CD4-positive, CD25-positive, alpha-beta regulatory T cell (primary cell): ENCODE results near the gene HIVEP3. TPM values are rescaled to one million over a fixed set of nuclear protein-coding genes. Genes with fewer than 3 reads are reported as not detected.

Source experiments
- ATAC-seq, 2 donors: fragments of 150-1000 bp; cut with Tn5 transposase; one replicate each; pipeline ENCODE4 v1.10.0; 2021; ENCODE audit warnings: low read depth in 2 of 2, moderate number of reproducible peaks in 2 of 2, moderate library complexity in 1 of 2
- DNase-seq, 3 donors: peaks; one replicate each; pipeline versions ENCODE4 v3.0.0 to v3.0.0-alpha.2; 2012 to 2022; ENCODE audit warnings: mixed read lengths in 1 of 3
- H3K27ac ChIP-seq: one replicate; pipeline ENCODE4 v1.7.0; 2013; ENCODE audit warnings: mild to moderate bottlenecking, low read length; ENCODE audit not compliant: insufficient read depth, poor library complexity, severe bottlenecking
- H3K27me3 ChIP-seq: one replicate; pipeline ENCODE4 v1.7.0; 2013; ENCODE audit warnings: low read length; ENCODE audit not compliant: control insufficient read depth, insufficient read depth
- H3K36me3 ChIP-seq: one replicate; pipeline ENCODE4 v1.7.0; 2013; ENCODE audit warnings: mild to moderate bottlenecking, low read length, moderate library complexity; ENCODE audit not compliant: control insufficient read depth, insufficient read depth
- H3K4me1 ChIP-seq: 2 replicates; pipeline ENCODE4 v1.7.0; 2013; ENCODE audit warnings: mild to moderate bottlenecking, low read length; ENCODE audit not compliant: insufficient read depth, control insufficient read depth, poor library complexity, severe bottlenecking
- H3K4me3 ChIP-seq: one replicate; pipeline ENCODE4 v1.7.0; 2013; ENCODE audit warnings: low read depth, mild to moderate bottlenecking, low read length, moderate library complexity
- H3K9me3 ChIP-seq, 2 experiments: 1 replicate in 1 of 2; 2 replicates in 1 of 2; pipeline ENCODE4 v1.7.0; 2013; ENCODE audit warnings: low read length in 2 of 2, mild to moderate bottlenecking in 1 of 2, moderate library complexity in 1 of 2; ENCODE audit not compliant: control insufficient read depth in 2 of 2
- H3K27ac Mint-ChIP-seq, 3 donors: one replicate each; pipeline ENCODE4 v1.8.0; 2020 to 2022; ENCODE audit warnings: mild to moderate bottlenecking in 3 of 3, mixed read lengths in 3 of 3, moderate library complexity in 2 of 3
- H3K27me3 Mint-ChIP-seq: one replicate; pipeline ENCODE4 v1.8.0; 2022; ENCODE audit warnings: mild to moderate bottlenecking, mixed read lengths
- H3K36me3 Mint-ChIP-seq: one replicate; pipeline ENCODE4 v1.8.0; 2020; ENCODE audit warnings: mixed read lengths
- H3K4me1 Mint-ChIP-seq, 4 donors: one replicate each; pipeline ENCODE4 v1.8.0; 2020 to 2022; ENCODE audit warnings: mixed read lengths in 4 of 4, mild to moderate bottlenecking in 1 of 4
- H3K4me3 Mint-ChIP-seq, 4 donors: one replicate each; pipeline ENCODE4 v1.8.0; 2020 to 2022; ENCODE audit warnings: mild to moderate bottlenecking in 4 of 4, mixed read lengths in 4 of 4, moderate library complexity in 3 of 4
- H3K9me3 Mint-ChIP-seq, 7 donors: one replicate each; pipeline ENCODE4 v1.8.0; 2020 to 2022; ENCODE audit warnings: mixed read lengths in 7 of 7, mild to moderate bottlenecking in 3 of 7, moderate library complexity in 2 of 7
- polyA plus RNA-seq, 4 donors: library from polyadenylated mRNA; unstranded; fragments of 300-500 nt; fragmentation: Illumina TruSeq; gene quantifications; one replicate each; pipeline ENCODE4 v1.2.3, GENCODE V29; 2021
- total RNA-seq: library from RNA; stranded (reverse); gene quantifications from one replicate; pipeline ENCODE4 v1.2.3, GENCODE V29; 2022

The HIVEP3 gene
- total and polyA plus RNA-seq, 5 donors from 2014 or later, result 3.9 to 17.2 (median 7.5) TPM

- Mint-ChIP-seq H3K4me3 (no peak overlapping the region), H3K27me3 (no peaks in the 10 kb centered on the region), H3K4me1 (peaks cover 0 to 5% (median 3%) of the 10 kb centered on the region in 4 donors), H3K27ac (no peak overlapping the region), H3K36me3 (peaks cover 9% of the 10 kb centered on the region), H3K9me3 (peaks cover 0 to 6% (median 4%) of the 10 kb centered on the region in 7 donors)
- ATAC-seq (no peak), DNase-seq (no peak)
- no peaks in the 10 kb centered on the region for H3K9me3 ChIP-seq
- H3K27ac ChIP-seq, result no peak overlapping the region
- H3K4me3 ChIP-seq, result no peak overlapping the region
- H3K36me3 ChIP-seq, result peaks cover 4% of the 10 kb centered on the region
- H3K27me3 ChIP-seq, result no peaks in the 10 kb centered on the region
- H3K4me1 ChIP-seq, result no peaks in the 10 kb centered on the region
These were observed 371.4 kb downstream of the HIVEP3 start for GRCh38 chr1:41547336-41547735.

GRCh38 chr1:41546833-41547135 is 371.9 kb downstream of the HIVEP3 start:
- Histone ChIP-seq H3K36me3 (peaks cover 4% of the 10 kb centered on the region), H3K27me3 (no peaks in the 10 kb centered on the region), H3K4me1 (no peaks in the 10 kb centered on the region), H3K9me3 (no peaks in the 10 kb centered on the region), H3K27ac (no peak overlapping the region), H3K4me3 (no peak overlapping the region)
- Mint-ChIP-seq H3K36me3 (peaks cover 12% of the 10 kb centered on the region), H3K27ac (no peak overlapping the region), H3K4me1 (peaks cover 2 to 5% (median 4%) of the 10 kb centered on the region in 4 donors), H3K27me3 (no peaks in the 10 kb centered on the region), H3K4me3 (no peak overlapping the region), H3K9me3 (peaks cover 0 to 6% (median 4%) of the 10 kb centered on the region in 7 donors)
- DNase-seq, result no peak
- ATAC-seq, result no peak

GRCh38 chr1:41545996-41546832 is 372.5 kb downstream of the HIVEP3 start:
- Mint-ChIP-seq H3K4me3 (no peak overlapping the region), H3K4me1 (peaks cover 4 to 10% (median 8%) of the 10 kb centered on the region in 4 donors), H3K9me3 (peaks cover 0 to 6% (median 4%) of the 10 kb centered on the region in 7 donors), H3K27me3 (no peaks in the 10 kb centered on the region), H3K27ac (no peak overlapping the region), H3K36me3 (peaks cover 17% of the 10 kb centered on the region)
- Histone ChIP-seq H3K36me3 (peaks cover 4% of the 10 kb centered on the region), H3K9me3 (no peaks in the 10 kb centered on the region), H3K4me1 (no peaks in the 10 kb centered on the region), H3K27ac (no peak overlapping the region), H3K27me3 (no peaks in the 10 kb centered on the region), H3K4me3 (no peak overlapping the region)
- DNase-seq (no peak), ATAC-seq (no peak)

- Mint-ChIP-seq H3K4me1 (peaks cover 4 to 21% (median 11%) of the 10 kb centered on the region in 4 donors), H3K27ac (no peak overlapping the region), H3K36me3 (peaks cover 17% of the 10 kb centered on the region), H3K4me3 (no peak overlapping the region), H3K27me3 (no peaks in the 10 kb centered on the region), H3K9me3 (peaks cover 0 to 2% (median 0%) of the 10 kb centered on the region in 7 donors)
- Histone ChIP-seq H3K4me3 (no peak overlapping the region), H3K27me3 (no peaks in the 10 kb centered on the region), H3K27ac (no peak overlapping the region), H3K9me3 (no peaks in the 10 kb centered on the region), H3K4me1 (no peaks in the 10 kb centered on the region), H3K36me3 (peaks cover 7% of the 10 kb centered on the region)
- no peak for DNase-seq
- ATAC-seq, result no peak
These were observed 376.4 kb downstream of the HIVEP3 start for GRCh38 chr1:41542196-41542930.

- no peaks in the 10 kb centered on the region for H3K27me3 ChIP-seq
- ATAC-seq (no peak), DNase-seq (no peak)
- H3K36me3 ChIP-seq, result peaks cover 8% of the 10 kb centered on the region
- peaks cover 17% of the 10 kb centered on the region for H3K36me3 Mint-ChIP-seq
- no peaks in the 10 kb centered on the region for H3K9me3 ChIP-seq
- no peak overlapping the region for H3K4me3 ChIP-seq
- H3K27ac ChIP-seq, result no peak overlapping the region
- H3K9me3 Mint-ChIP-seq, result no peaks in the 10 kb centered on the region
- H3K4me1 Mint-ChIP-seq, result peaks cover 4 to 21% (median 10%) of the 10 kb centered on the region in 4 donors
- no peaks in the 10 kb centered on the region for H3K4me1 ChIP-seq
- H3K4me3 Mint-ChIP-seq, result no peak overlapping the region
- H3K27ac Mint-ChIP-seq, result peak overlapping the region; percentile 52 to 65 (median 64)
- H3K27me3 Mint-ChIP-seq, result no peaks in the 10 kb centered on the region
These were observed 377.1 kb downstream of the HIVEP3 start for GRCh38 chr1:41541592-41541952.

GRCh38 chr1:41540886-41541591 is 377.7 kb downstream of the HIVEP3 start:
- H3K4me3 Mint-ChIP-seq, result no peak overlapping the region
- Histone ChIP-seq H3K4me3 (no peak overlapping the region), H3K9me3 (no peaks in the 10 kb centered on the region), H3K27ac (no peak overlapping the region), H3K4me1 (no peaks in the 10 kb centered on the region), H3K27me3 (no peaks in the 10 kb centered on the region), H3K36me3 (peaks cover 8% of the 10 kb centered on the region)
- no peaks in the 10 kb centered on the region for H3K9me3 Mint-ChIP-seq
- H3K4me1 Mint-ChIP-seq, result peaks cover 4 to 21% (median 11%) of the 10 kb centered on the region in 4 donors
- H3K36me3 Mint-ChIP-seq, result peaks cover 20% of the 10 kb centered on the region
- H3K27ac Mint-ChIP-seq, result peak overlapping the region; percentile 52 to 73 (median 64)
- DNase-seq, result no peak
- H3K27me3 Mint-ChIP-seq, result no peaks in the 10 kb centered on the region
- ATAC-seq, result no peak

GRCh38 chr1:41539999-41540398 is 378.7 kb downstream of the HIVEP3 start:
- no peaks in the 10 kb centered on the region for H3K27me3 ChIP-seq
- H3K9me3 ChIP-seq, result no peaks in the 10 kb centered on the region
- Mint-ChIP-seq H3K36me3 (peaks cover 27% of the 10 kb centered on the region), H3K4me1 (peaks cover 4 to 21% (median 12%) of the 10 kb centered on the region in 4 donors), H3K4me3 (no peak overlapping the region), H3K27me3 (no peaks in the 10 kb centered on the region), H3K27ac (peak overlapping the region in 2 of 3 donors; percentile 75 to 80), H3K9me3 (no peaks in the 10 kb centered on the region)
- no peaks in the 10 kb centered on the region for H3K4me1 ChIP-seq
- H3K4me3 ChIP-seq, result no peak overlapping the region
- no peak for DNase-seq
- ATAC-seq, result no peak
- H3K27ac ChIP-seq, result no peak overlapping the region
- peaks cover 8% of the 10 kb centered on the region for H3K36me3 ChIP-seq
